Heart left ventricle (tissue), 11 donors: ENCODE data around the gene C19orf73. TPM values are rescaled to one million over a fixed set of nuclear protein-coding genes. Genes with fewer than 3 reads are reported as not detected.

Experiments used
- polyA plus RNA-seq, 2 donors: library from polyadenylated mRNA; stranded (reverse); fragments of 200-250 nt; gene quantifications; one replicate each; pipeline ENCODE4 v1.2.3, GENCODE V29; 2013
- total RNA-seq, 9 donors: library from RNA; depleted of rRNA in 2 of 9; stranded (reverse); fragments of >200 nt in 2 of 9; fragmentation: NEBNext Ultra II Directional in 3 of 9; extraction: Animal tissue kit (Norgen Biotek cat#: 25700) in 3 of 9; gene quantifications; one replicate each; pipeline versions ENCODE4 v1.1.0 to v1.2.4, GENCODE V29; 2016 to 2023
- donor health status: ischemic (EF 13 %, LVEDD 7.1; RV severe dilation, severe dysfunction).
- donor health status: healthy with polysubstance abuse.
- donor health status: DM: no; HTN: yes; CAD: no.
- donor health status: DM: no; HTN: no; CAD: no.
- donor health status: ischemic (EF 25% LVEDD 5.7; RV mildly dilated, moderate dysfunction).
- donor health status: healthy.
- donor health status: DM: yes; HTN: yes; CAD: no.
- donor health status: PGD.
- donor health status: nonischemic (EF 23%, LVEDD 6.1; RV moderate dilation, normal function).

Gene C19orf73
- total and polyA plus RNA-seq, 11 donors, result 0.69 to 3.8 (median 1.4) TPM

Other genes with a start within 250 kb of the C19orf73 start
- 10 to 100 TPM; 51.7 to 88.2 (median 62.6) TPM for gene PPP1R15A, start 246.7 kb downstream of the C19orf73 start, total RNA-seq
- 100 to 1,000 TPM in 1 of 2 donors, 10 to 100 TPM in 1; 86.6 to 181 TPM for gene PPP1R15A, start 246.7 kb downstream of the C19orf73 start, polyA plus RNA-seq
- gene TULP2, start 220.4 kb downstream of the C19orf73 start, total RNA-seq, result 1 to 10 TPM in 1 of 9 donors, under 1 TPM in 5, not detected in 3; 0.21 to 1.1 (median 0.32) TPM
- under 1 TPM in 1 of 2 donors, not detected in 1; 0.26 TPM for gene TULP2, start 220.4 kb downstream of the C19orf73 start, polyA plus RNA-seq
- 100 to 1,000 TPM; 200 to 428 (median 286) TPM for gene NUCB1, start 218.8 kb downstream of the C19orf73 start, total RNA-seq
- gene NUCB1, start 218.8 kb downstream of the C19orf73 start, polyA plus RNA-seq, result 100 to 1,000 TPM; 179 to 384 TPM
- under 1 TPM in 1 of 9 donors, not detected in 8; 0.49 TPM for gene DHDH, start 185.4 kb downstream of the C19orf73 start, total RNA-seq
- under 1 TPM in 1 of 2 donors, not detected in 1; 0.15 TPM for gene DHDH, start 185.4 kb downstream of the C19orf73 start, polyA plus RNA-seq
- gene BAX, start 164.3 kb downstream of the C19orf73 start, total RNA-seq, result 10 to 100 TPM; 17.9 to 68.4 (median 23.1) TPM
- gene BAX, start 164.3 kb downstream of the C19orf73 start, polyA plus RNA-seq, result 10 to 100 TPM; 21.1 to 34.4 TPM
- gene FTL, start 153.8 kb downstream of the C19orf73 start, total RNA-seq, result 1,000 to 10,000 TPM in 4 of 9 donors, 100 to 1,000 TPM in 5; 484 to 6,770 (median 857) TPM
- gene FTL, start 153.8 kb downstream of the C19orf73 start, polyA plus RNA-seq, result 1,000 to 10,000 TPM in 1 of 2 donors, 100 to 1,000 TPM in 1; 836 to 1,542 TPM
- 100 to 1,000 TPM; 125 to 264 (median 173) TPM for gene GYS1, start 125.8 kb downstream of the C19orf73 start, total RNA-seq
- 100 to 1,000 TPM; 114 to 154 TPM for gene GYS1, start 125.8 kb downstream of the C19orf73 start, polyA plus RNA-seq
- gene RUVBL2, start 125.3 kb downstream of the C19orf73 start, total RNA-seq, result 10 to 100 TPM; 41.4 to 93.9 (median 50.9) TPM
- gene RUVBL2, start 125.3 kb downstream of the C19orf73 start, polyA plus RNA-seq, result 100 to 1,000 TPM in 1 of 2 donors, 10 to 100 TPM in 1; 68.0 to 109 TPM
- not detected for gene LHB, start 102.1 kb downstream of the C19orf73 start, total RNA-seq
- not detected for gene LHB, start 102.1 kb downstream of the C19orf73 start, polyA plus RNA-seq
- not detected for gene CGB3, start 94.8 kb downstream of the C19orf73 start, total RNA-seq
- not detected for gene CGB3, start 94.8 kb downstream of the C19orf73 start, polyA plus RNA-seq
- not detected for gene CGB2, start 87.3 kb downstream of the C19orf73 start, total RNA-seq
- gene CGB2, start 87.3 kb downstream of the C19orf73 start, polyA plus RNA-seq, result not detected
- not detected for gene CGB1, start 82.2 kb downstream of the C19orf73 start, total RNA-seq
- not detected for gene CGB1, start 82.2 kb downstream of the C19orf73 start, polyA plus RNA-seq
- gene CGB5, start 75.3 kb downstream of the C19orf73 start, total RNA-seq, result not detected
- gene CGB5, start 75.3 kb downstream of the C19orf73 start, polyA plus RNA-seq, result not detected
- gene CGB8, start 70.0 kb downstream of the C19orf73 start, total RNA-seq, result not detected
- gene CGB8, start 70.0 kb downstream of the C19orf73 start, polyA plus RNA-seq, result not detected
- under 1 TPM in 1 of 9 donors, not detected in 8; 0.27 TPM for gene CGB7, start 61.4 kb downstream of the C19orf73 start, total RNA-seq
- gene CGB7, start 61.4 kb downstream of the C19orf73 start, polyA plus RNA-seq, result under 1 TPM; 0.08 TPM
- not detected for gene NTF4, start 54.3 kb downstream of the C19orf73 start, total RNA-seq
- gene NTF4, start 54.3 kb downstream of the C19orf73 start, polyA plus RNA-seq, result under 1 TPM in 1 of 2 donors, not detected in 1; 0.76 TPM
- 1 to 10 TPM in 2 of 9 donors, under 1 TPM in 7; 0.12 to 1.6 (median 0.36) TPM for gene KCNA7, start 46.4 kb downstream of the C19orf73 start, total RNA-seq
- gene KCNA7, start 46.4 kb downstream of the C19orf73 start, polyA plus RNA-seq, result 1 to 10 TPM in 1 of 2 donors, under 1 TPM in 1; 0.07 to 2.2 TPM
- 100 to 1,000 TPM in 4 of 9 donors, 10 to 100 TPM in 5; 61.6 to 115 (median 92.2) TPM for gene SNRNP70, start 33.7 kb downstream of the C19orf73 start, total RNA-seq
- gene SNRNP70, start 33.7 kb downstream of the C19orf73 start, polyA plus RNA-seq, result 100 to 1,000 TPM in 1 of 2 donors, 10 to 100 TPM in 1; 96.6 to 163 TPM
- gene LIN7B, start 4.8 kb downstream of the C19orf73 start, total RNA-seq, result 10 to 100 TPM; 13.4 to 55.8 (median 22.6) TPM
- gene LIN7B, start 4.8 kb downstream of the C19orf73 start, polyA plus RNA-seq, result 10 to 100 TPM; 12.6 to 40.5 TPM
- gene PPFIA3, start 401 bp upstream of the C19orf73 start, total RNA-seq, result 1 to 10 TPM; 2.7 to 7.7 (median 5.1) TPM
- 10 to 100 TPM in 1 of 2 donors, 1 to 10 TPM in 1; 7.4 to 12.8 TPM for gene PPFIA3, start 401 bp upstream of the C19orf73 start, polyA plus RNA-seq
- gene HRC, start 36.3 kb upstream of the C19orf73 start, total RNA-seq, result 1,000 to 10,000 TPM in 4 of 9 donors, 100 to 1,000 TPM in 5; 544 to 1,953 (median 875) TPM
- gene HRC, start 36.3 kb upstream of the C19orf73 start, polyA plus RNA-seq, result 100 to 1,000 TPM; 267 to 867 TPM
- 10 to 100 TPM; 19.3 to 34.5 (median 25.8) TPM for gene TRPM4, start 38.6 kb upstream of the C19orf73 start, total RNA-seq
- 10 to 100 TPM; 16.8 to 45.3 TPM for gene TRPM4, start 38.6 kb upstream of the C19orf73 start, polyA plus RNA-seq
- gene SLC6A16, start 206.0 kb upstream of the C19orf73 start, total RNA-seq, result 1 to 10 TPM in 1 of 9 donors, under 1 TPM in 8; 0.27 to 1.3 (median 0.40) TPM
- gene SLC6A16, start 206.0 kb upstream of the C19orf73 start, polyA plus RNA-seq, result under 1 TPM; 0.33 to 0.53 TPM
- 10 to 100 TPM in 2 of 9 donors, 1 to 10 TPM in 7; 1.4 to 45.2 (median 4.2) TPM for gene CD37, start 216.3 kb upstream of the C19orf73 start, total RNA-seq
- 1 to 10 TPM; 3.3 to 3.9 TPM for gene CD37, start 216.3 kb upstream of the C19orf73 start, polyA plus RNA-seq
- gene TEAD2, start 243.3 kb upstream of the C19orf73 start, total RNA-seq, result 10 to 100 TPM; 31.1 to 77.2 (median 54.3) TPM
- gene TEAD2, start 243.3 kb upstream of the C19orf73 start, polyA plus RNA-seq, result 10 to 100 TPM; 44.9 to 52.2 TPM
- gene DKKL1, start 244.7 kb upstream of the C19orf73 start, total RNA-seq, result under 1 TPM in 1 of 9 donors, not detected in 8; 0.51 TPM
- under 1 TPM in 1 of 2 donors, not detected in 1; 0.24 TPM for gene DKKL1, start 244.7 kb upstream of the C19orf73 start, polyA plus RNA-seq